Osteoblast (primary cell): Measurements from ENCODE around the gene UBE2O. TPM values are rescaled to one million over a fixed set of nuclear protein-coding genes. Genes with fewer than 3 reads are reported as not detected.

ENCODE experiments used
- DNase-seq: peaks from one replicate; pipeline ENCODE4 v3.0.0; 2011; ENCODE audit warnings: low spot score, mixed read lengths; ENCODE audit not compliant: insufficient read length; ENCODE audit errors: missing footprints
- H2AFZ ChIP-seq: 2 replicates; pipeline ENCODE4 v1.6.0; 2011; ENCODE audit warnings: mild to moderate bottlenecking, low read length
- H3K27ac ChIP-seq: 2 replicates; pipeline ENCODE4 v1.5.1; 2011; ENCODE audit warnings: mild to moderate bottlenecking, low read depth, low read length, moderate library complexity
- H3K27me3 ChIP-seq: 2 replicates; pipeline ENCODE4 v1.6.0; 2012; ENCODE audit warnings: mild to moderate bottlenecking, control low read depth, inconsistent platforms, low read length, moderate library complexity; ENCODE audit not compliant: insufficient read depth
- H3K36me3 ChIP-seq: 2 replicates; pipeline ENCODE4 v1.5.1; 2011; ENCODE audit warnings: mild to moderate bottlenecking, low read length, control low read depth, moderate library complexity; ENCODE audit not compliant: insufficient read depth
- H3K4me1 ChIP-seq: 2 replicates; pipeline ENCODE4 v1.5.1; 2011; ENCODE audit warnings: mild to moderate bottlenecking, low read length, control low read depth, moderate library complexity; ENCODE audit not compliant: insufficient read depth
- H3K4me2 ChIP-seq: 2 replicates; pipeline ENCODE4 v1.6.0; 2011; ENCODE audit warnings: mild to moderate bottlenecking, low read length; ENCODE audit not compliant: insufficient read depth
- H3K4me3 ChIP-seq: fragments of 200-600 bp; sonication (generic); 3 replicates; pipeline ENCODE4 v1.5.1; 2012; ENCODE audit warnings: mild to moderate bottlenecking, low read length, inconsistent platforms; ENCODE audit not compliant: insufficient read depth
- H3K79me2 ChIP-seq: 2 replicates; pipeline ENCODE4 v1.6.0; 2012; ENCODE audit warnings: mild to moderate bottlenecking, low read length, control low read depth, inconsistent platforms; ENCODE audit not compliant: insufficient read depth
- H3K9me3 ChIP-seq: 2 replicates; pipeline ENCODE4 v1.5.1; 2011; ENCODE audit warnings: low read depth, low read length, control low read depth
- H4K20me1 ChIP-seq: 2 replicates; pipeline ENCODE4 v1.6.0; 2012; ENCODE audit warnings: mild to moderate bottlenecking, low read length, control low read depth; ENCODE audit not compliant: insufficient read depth
- CTCF ChIP-seq: IDR thresholded peaks from 2 replicates; pipeline ENCODE4 v1.5.1; 2011; ENCODE audit warnings: mild to moderate bottlenecking, low read depth, low read length, moderate library complexity; ENCODE audit errors: extremely low read depth
- total RNA-seq: library from RNA; depleted of rRNA; stranded (reverse); fragments of >200 nt; gene quantifications from 2 replicates; pipeline ENCODE4 v1.2.3, GENCODE V29; 2012

Gene UBE2O
- total RNA-seq, 1 donor = 19.5 TPM

- DNase-seq = peak; percentile 54
- no peaks in the 10 kb centered on the region for H3K27me3 ChIP-seq
- H3K4me3 ChIP-seq = no peak overlapping the region
- no peaks in the 10 kb centered on the region for H3K36me3 ChIP-seq
- no peak overlapping the region for H3K27ac ChIP-seq
- H4K20me1 ChIP-seq = no peaks in the 10 kb centered on the region
- no peaks in the 10 kb centered on the region for H3K79me2 ChIP-seq
- H2AFZ ChIP-seq = no peak overlapping the region
- TF ChIP-seq CTCF = no peak
- H3K4me2 ChIP-seq = no peak overlapping the region
- no peaks in the 10 kb centered on the region for H3K9me3 ChIP-seq
- peaks cover 2% of the 10 kb centered on the region for H3K4me1 ChIP-seq
Measured at GRCh38 chr17:76469076-76469990, 16.4 kb upstream of the UBE2O start.

- Histone ChIP-seq H3K4me1 (peaks cover 4% of the 10 kb centered on the region), H3K27ac (no peak overlapping the region), H3K4me2 (no peak overlapping the region), H3K27me3 (peaks cover 2% of the 10 kb centered on the region), H2AFZ (no peak overlapping the region), H3K9me3 (no peaks in the 10 kb centered on the region), H4K20me1 (no peaks in the 10 kb centered on the region), H3K36me3 (no peaks in the 10 kb centered on the region), H3K79me2 (no peaks in the 10 kb centered on the region), H3K4me3 (no peak overlapping the region)
- no peak for TF ChIP-seq CTCF
- peak; percentile 36 for DNase-seq
Measured at GRCh38 chr17:76468634-76469010, 15.7 kb upstream of the UBE2O start.

- H3K36me3 ChIP-seq = no peaks in the 10 kb centered on the region
- H4K20me1 ChIP-seq = no peaks in the 10 kb centered on the region
- H2AFZ ChIP-seq = no peak overlapping the region
- no peak overlapping the region for H3K4me2 ChIP-seq
- peak; percentile 62 for DNase-seq
- no peaks in the 10 kb centered on the region for H3K9me3 ChIP-seq
- peaks cover 4% of the 10 kb centered on the region for H3K4me1 ChIP-seq
- peaks cover 4% of the 10 kb centered on the region for H3K27me3 ChIP-seq
- H3K4me3 ChIP-seq = no peak overlapping the region
- H3K27ac ChIP-seq = no peak overlapping the region
- no peaks in the 10 kb centered on the region for H3K79me2 ChIP-seq
- no peak for TF ChIP-seq CTCF
Measured at GRCh38 chr17:76467809-76468633, 15.1 kb upstream of the UBE2O start.

- TF ChIP-seq CTCF = no peak
- Histone ChIP-seq H3K9me3 (no peaks in the 10 kb centered on the region), H3K4me3 (no peak within 1 kb of the TSS), H2AFZ (no peak within 1 kb of the TSS), H3K4me1 (peaks cover 8% of the 10 kb centered on the region), H3K79me2 (no peaks in the 10 kb centered on the region), H3K27ac (no peak within 1 kb of the TSS), H3K36me3 (no peaks in the 10 kb centered on the region), H3K27me3 (peaks cover 4% of the 10 kb centered on the region), H4K20me1 (no peaks in the 10 kb centered on the region), H3K4me2 (no peak within 1 kb of the TSS)
- DNase-seq = peak; percentile 69
Measured at GRCh38 chr17:76467366-76467765, 14.4 kb upstream of the UBE2O start, which contains the start of gene AANAT. Gene AANAT, plus strand, starts transcription at chr17:76467603. Its CDS starts 1,144 bp downstream, at chr17:76468747.
